Right lobe of liver (tissue), 6 donors: ENCODE measurements around the gene ZNF3. TPM values are rescaled to one million over a fixed set of nuclear protein-coding genes. Genes with fewer than 3 reads are reported as not detected.

ENCODE experiments used
- ATAC-seq, 4 donors: fragments of 200-7000 bp; cut with Tn5 transposase; one replicate each; pipeline ENCODE4 v1.9.1; 2020; ENCODE audit warnings: mild to moderate bottlenecking in 4 of 4, moderate library complexity in 4 of 4
- DNase-seq, 3 donors: peaks; one replicate each; pipeline ENCODE4 v3.0.0-alpha.2; 2020
- H3K27ac ChIP-seq, 3 donors: fragments of 200-600 bp; one replicate each; pipeline ENCODE4 v1.8.0; 2022
- H3K27me3 ChIP-seq, 2 donors: fragments of 200-600 bp; one replicate each; pipeline ENCODE4 v1.8.0; 2022
- H3K36me3 ChIP-seq, 4 donors: fragments of 200-600 bp; sonication (generic) in 1 of 4; one replicate each; pipeline versions ENCODE4 v1.5.1 to v1.8.0; 2017 to 2022; ENCODE audit warnings: control low read depth in 1 of 4
- H3K4me1 ChIP-seq, 4 donors: fragments of 200-600 bp; sonication (generic) in 1 of 4; one replicate each; pipeline versions ENCODE4 v1.5.1 to v1.8.0; 2017 to 2022; ENCODE audit warnings: control low read depth in 1 of 4
- H3K4me3 ChIP-seq, 3 donors: fragments of 200-600 bp; one replicate each; pipeline ENCODE4 v1.8.0; 2022
- H3K9me3 ChIP-seq, 4 donors: fragments of 200-600 bp; sonication (generic) in 1 of 4; one replicate each; pipeline versions ENCODE4 v1.5.1 to v1.8.0; 2017 to 2022; ENCODE audit warnings: control low read depth in 1 of 4
- POLR2A ChIP-seq: fragments of 450-650 bp; IDR thresholded peaks from one replicate; pipeline ENCODE4 v1.6.1; 2017; ENCODE audit warnings: antibody characterized with exemption, mild to moderate bottlenecking
- WGBS: methylation state at CpG from one replicate; pipeline ENCODE4 v1.1.6; 2018; ENCODE audit warnings: low coverage, low lambda C conversion rate; ENCODE audit not compliant: insufficient coverage; ENCODE audit errors: missing lambda C conversion rate; 5-methylcytosine and 5-hydroxymethylcytosine counted together
- intact Hi-C, 2 donors: fragments of 100-400 bp; cut with DNase I; formaldehyde crosslinking; loops; one replicate each; pipeline versions ENCODE4 v1.11.2 to v1.14.1; 2022
- total RNA-seq, 6 experiments: library from RNA; depleted of rRNA in 2 of 6; stranded (reverse); fragments of >200 nt in 2 of 6; fragmentation: NEBNext Ultra II Directional in 3 of 6; extraction: Animal tissue kit (Norgen Biotek cat#: 25700) in 3 of 6; gene quantifications; one replicate each; pipeline versions ENCODE4 v1.1.0 to v1.2.4, GENCODE V29; 2016 to 2023
- TF ChIP-seq, protein P1 (sequence below), 4 donors: fragments of 200-600 bp in 3 of 4; fragments of 450-650 bp in 1 of 4; IDR thresholded peaks; one replicate each; pipeline versions ENCODE4 v1.5.1 to v1.8.0; 2016 to 2022; ENCODE audit warnings: antibody characterized with exemption in 4 of 4, mild to moderate bottlenecking in 2 of 4
- donor health status: DM: no; HTN: yes; CAD: no.
- donor health status: DM: no; HTN: no; CAD: no.
- donor health status: DM: no; HTN: no; CAD: no.
- donor health status: DM: no; HTN: yes; CAD: no.
- donor health status: DM: no; HTN: yes; CAD: no.

The ZNF3 gene
- total RNA-seq, 6 experiments from 2014 or later: 9.7 to 18.8 (median 14.0) TPM

DNA sequence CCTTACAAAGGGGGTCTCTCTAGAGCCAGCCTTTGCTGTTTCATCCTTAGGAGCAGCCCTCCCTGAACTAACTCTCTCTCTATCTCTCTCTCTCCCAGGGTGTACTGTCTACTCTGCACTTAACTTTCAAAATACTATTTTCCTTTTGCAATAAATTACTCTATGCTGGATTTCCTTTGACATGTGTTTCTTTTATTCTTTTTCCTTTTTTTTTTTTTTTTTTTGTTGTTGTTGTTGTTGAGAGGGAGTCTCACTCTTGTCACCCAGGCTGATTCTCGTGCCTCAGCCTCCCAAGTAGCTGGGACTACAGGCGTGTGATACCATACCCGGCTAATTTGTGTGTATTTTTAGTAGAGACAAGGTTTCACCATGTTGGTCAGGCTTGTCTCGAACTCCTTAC is 1.5 kb upstream of the ZNF3 start:
- Histone ChIP-seq H3K9me3 (no peaks in the 10 kb centered on the region), H3K4me1 (peaks cover 0 to 35% (median 12%) of the 10 kb centered on the region in 4 donors), H3K36me3 (no peaks in the 10 kb centered on the region), H3K4me3 (no peak overlapping the region), H3K27ac (peak overlapping the region in 1 of 3 donors; percentile 54), H3K27me3 (no peaks in the 10 kb centered on the region)
- 67% methylated on average over 4 of the region's 4 CpGs for WGBS
- intact Hi-C loops: no loop called here
- ATAC-seq: no peak
- no peak for TF ChIP-seq POLR2A
- TF ChIP-seq, protein P1, sequence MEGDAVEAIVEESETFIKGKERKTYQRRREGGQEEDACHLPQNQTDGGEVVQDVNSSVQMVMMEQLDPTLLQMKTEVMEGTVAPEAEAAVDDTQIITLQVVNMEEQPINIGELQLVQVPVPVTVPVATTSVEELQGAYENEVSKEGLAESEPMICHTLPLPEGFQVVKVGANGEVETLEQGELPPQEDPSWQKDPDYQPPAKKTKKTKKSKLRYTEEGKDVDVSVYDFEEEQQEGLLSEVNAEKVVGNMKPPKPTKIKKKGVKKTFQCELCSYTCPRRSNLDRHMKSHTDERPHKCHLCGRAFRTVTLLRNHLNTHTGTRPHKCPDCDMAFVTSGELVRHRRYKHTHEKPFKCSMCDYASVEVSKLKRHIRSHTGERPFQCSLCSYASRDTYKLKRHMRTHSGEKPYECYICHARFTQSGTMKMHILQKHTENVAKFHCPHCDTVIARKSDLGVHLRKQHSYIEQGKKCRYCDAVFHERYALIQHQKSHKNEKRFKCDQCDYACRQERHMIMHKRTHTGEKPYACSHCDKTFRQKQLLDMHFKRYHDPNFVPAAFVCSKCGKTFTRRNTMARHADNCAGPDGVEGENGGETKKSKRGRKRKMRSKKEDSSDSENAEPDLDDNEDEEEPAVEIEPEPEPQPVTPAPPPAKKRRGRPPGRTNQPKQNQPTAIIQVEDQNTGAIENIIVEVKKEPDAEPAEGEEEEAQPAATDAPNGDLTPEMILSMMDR (IDR thresholded peaks at IDR 0.05): no peak
- DNase-seq: no peak

DNA sequence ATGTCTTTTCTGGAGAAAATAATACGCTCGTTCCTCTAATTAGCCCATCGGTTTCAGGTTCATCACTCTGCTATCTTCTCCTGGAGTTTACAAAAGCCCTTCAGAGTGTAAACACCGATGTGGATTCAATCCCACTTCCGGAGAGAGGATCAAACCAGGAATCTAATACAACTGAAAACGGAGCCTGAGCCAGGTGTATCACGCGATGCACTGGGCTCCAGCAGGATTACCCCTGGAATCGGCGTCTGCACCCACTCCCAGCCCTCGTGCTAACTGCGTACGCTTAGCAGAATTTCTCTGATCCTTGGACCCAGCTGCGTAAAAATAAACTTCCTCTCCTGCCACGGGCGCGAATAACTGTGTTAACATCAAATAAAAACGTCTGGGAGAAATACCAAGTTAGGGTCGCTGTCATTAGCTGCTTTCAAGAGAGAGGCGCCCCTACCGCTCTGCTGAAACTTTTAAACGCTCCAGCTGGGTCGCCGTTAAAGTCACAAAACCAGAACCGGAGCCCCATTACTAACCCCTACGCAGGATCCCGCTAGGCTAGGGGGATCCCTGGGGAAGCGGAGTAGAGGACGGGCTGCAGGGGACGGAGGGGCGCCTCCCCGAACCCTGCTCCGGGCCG is 502 bp downstream of the ZNF3 start:
- TF ChIP-seq POLR2A: no peak
- TF ChIP-seq, protein P1 (IDR thresholded peaks at IDR 0.05): no peak
- 1% methylated on average over 24 of the region's 34 CpGs for WGBS
- H3K27me3 ChIP-seq: no peaks in the 10 kb centered on the region
- H3K9me3 ChIP-seq: no peaks in the 10 kb centered on the region
- intact Hi-C loops: no loop called here
- H3K4me1 ChIP-seq: peaks cover 0 to 35% (median 12%) of the 10 kb centered on the region in 4 donors
- H3K27ac ChIP-seq: peak overlapping the region; percentile 84 to 93 (median 92)
- ATAC-seq: peak; percentile 42 to 56 (median 54)
- H3K36me3 ChIP-seq: peaks cover 0 to 14% (median 5%) of the 10 kb centered on the region in 4 donors
- peak; percentile 48 to 77 (median 70) for DNase-seq
- peak overlapping the region; percentile 96 to 99 (median 99) for H3K4me3 ChIP-seq

DNA sequence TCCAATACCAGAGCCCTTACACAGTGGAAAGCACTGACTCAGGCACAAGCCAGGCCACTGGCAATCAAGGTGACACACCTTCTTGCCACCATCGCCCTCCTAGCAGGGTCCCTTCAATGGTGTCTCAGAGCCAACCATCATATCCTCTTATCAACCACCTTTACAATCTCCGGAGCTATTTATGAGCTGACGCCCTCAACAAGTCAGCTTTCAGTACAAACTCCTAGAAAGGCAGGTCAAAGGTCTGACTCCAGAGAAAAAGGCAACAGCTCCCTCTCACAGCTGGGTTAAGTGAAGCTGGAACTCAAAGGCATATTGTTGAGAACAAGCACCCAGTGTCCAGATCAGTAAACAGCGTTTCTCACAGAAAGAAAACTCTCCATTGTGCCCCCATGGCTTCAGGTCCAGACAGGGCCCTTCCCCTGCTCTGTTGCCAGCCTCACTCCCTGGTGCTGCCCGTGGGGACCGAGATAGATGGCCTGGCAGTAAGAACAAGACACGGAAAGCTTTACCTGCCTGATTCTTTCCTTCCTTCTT is 2.4 kb downstream of the ZNF3 start:
- Histone ChIP-seq H3K27ac (peak overlapping the region in 1 of 3 donors; percentile 44), H3K4me1 (peaks cover 0 to 35% (median 12%) of the 10 kb centered on the region in 4 donors), H3K36me3 (peaks cover 0 to 34% (median 19%) of the 10 kb centered on the region in 4 donors), H3K9me3 (no peaks in the 10 kb centered on the region), H3K4me3 (no peak overlapping the region), H3K27me3 (no peaks in the 10 kb centered on the region)
- ATAC-seq (no peak), DNase-seq (no peak)
- TF ChIP-seq, protein P1 (IDR thresholded peaks at IDR 0.05): no peak
- TF ChIP-seq POLR2A: no peak
- 50% methylated on average over 5 of the region's 7 CpGs for WGBS
- intact Hi-C loops: no loop called here

DNA sequence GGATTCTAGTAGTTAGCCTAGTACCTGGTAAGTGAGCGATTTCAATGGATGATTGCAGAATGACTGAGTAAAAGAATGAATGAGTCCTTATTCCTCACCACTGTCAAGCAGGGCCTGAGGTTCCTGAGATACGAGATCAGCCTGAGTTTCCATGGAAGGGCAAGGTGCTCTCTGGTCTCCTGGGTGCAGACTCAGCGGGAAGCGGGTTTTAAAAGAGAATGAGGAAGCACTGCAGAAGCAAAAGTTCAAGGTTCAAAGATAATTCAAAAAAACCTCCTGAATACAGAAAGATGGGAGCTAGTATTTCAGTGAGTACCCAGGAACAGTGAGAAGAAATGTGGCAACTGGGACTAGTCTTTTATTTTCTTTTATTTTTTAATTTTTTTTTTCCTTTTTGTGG is 4.3 kb downstream of the ZNF3 start:
- no peak for DNase-seq
- no peak overlapping the region for H3K27ac ChIP-seq
- no peaks in the 10 kb centered on the region for H3K27me3 ChIP-seq
- TF ChIP-seq, protein P1 (IDR thresholded peaks at IDR 0.05): no peak
- no peak for TF ChIP-seq POLR2A
- intact Hi-C loops: no loop called here
- no peak overlapping the region for H3K4me3 ChIP-seq
- no peak for ATAC-seq
- peaks cover 0 to 28% (median 12%) of the 10 kb centered on the region in 4 donors for H3K4me1 ChIP-seq
- peaks cover 0 to under 1% (median 0%) of the 10 kb centered on the region in 4 donors for H3K9me3 ChIP-seq
- WGBS: 72% methylated on average over 4 of the region's 4 CpGs
- H3K36me3 ChIP-seq: peaks cover 0 to 53% (median 36%) of the 10 kb centered on the region in 4 donors
